T follicular helper cell (primary cell): ENCODE measurements around the gene MOCS2.

ENCODE experiments used
- DNase-seq: peaks from one replicate; pipeline ENCODE4 v3.0.0-alpha.2; 2020; ENCODE audit warnings: low read depth

MOCS2 gene

DNA sequence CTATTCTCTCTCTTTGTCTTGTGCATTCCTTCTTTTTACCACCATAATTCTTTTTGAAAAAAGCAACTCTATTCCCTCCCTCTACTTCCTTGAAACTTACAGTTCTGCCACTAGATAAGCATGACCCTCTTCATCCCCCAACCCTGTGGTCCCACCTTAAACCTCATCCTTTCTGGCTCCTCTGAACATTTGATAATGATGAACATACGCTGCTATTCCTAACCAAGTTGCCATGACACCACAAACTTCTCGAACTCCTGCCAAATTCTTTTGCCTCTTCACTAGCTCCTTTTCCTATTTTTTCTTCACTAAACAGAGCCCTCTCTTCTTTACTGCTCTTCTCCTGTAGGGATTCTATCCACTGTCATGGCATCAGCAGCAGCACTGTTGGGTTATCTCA lies 57.1 kb downstream of the MOCS2 start:
- DNase-seq = no peak

DNA sequence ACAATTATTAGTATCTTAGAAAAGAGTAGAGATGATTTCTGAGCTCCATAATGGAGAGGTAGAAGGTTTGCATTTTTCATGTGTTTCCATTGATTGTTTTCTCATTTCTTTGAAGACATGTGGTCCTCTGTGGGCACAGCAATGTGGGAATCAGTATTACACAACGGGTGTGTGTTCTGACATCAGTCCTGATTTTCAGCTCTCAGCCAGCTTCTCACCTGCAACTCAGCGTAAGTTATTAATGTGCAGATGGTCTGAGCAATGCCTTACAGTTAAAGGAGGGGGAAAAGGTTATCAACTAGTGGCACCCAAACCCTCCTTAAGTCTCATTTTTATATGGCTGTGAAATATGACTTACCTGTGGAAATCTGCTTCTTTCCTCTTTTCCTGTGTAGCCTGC lies 61.3 kb downstream of the MOCS2 start:
- no peak for DNase-seq
